GM23338 (cell line): ENCODE data around the gene GRIK4. TPM values are rescaled to one million over a fixed set of nuclear protein-coding genes. Genes with fewer than 3 reads are reported as not detected.

Experiments
- ATAC-seq: fragments of 200-7000 bp; cut with Tn5 transposase; 3 replicates; pipeline ENCODE4 v1.9.1; 2020
- DNase-seq: peaks from one replicate; pipeline ENCODE4 v3.0.0-alpha.2; 2015; ENCODE audit warnings: low spot score
- H2AFZ ChIP-seq: fragments of 200-600 bp; sonication (generic); 2 replicates; pipeline ENCODE4 v1.8.0; 2016; ENCODE audit warnings: antibody characterized with exemption, mild to moderate bottlenecking, moderate library complexity
- H3F3A ChIP-seq: fragments of 200-600 bp; sonication (generic); replicated peaks from 2 replicates; pipeline ENCODE4 v1.8.0; 2017; ENCODE audit warnings: antibody characterized with exemption, mixed run types, low read depth
- H3K27ac ChIP-seq: fragments of 200-600 bp; sonication (generic); 2 replicates; pipeline ENCODE4 v1.6.1; 2016; ENCODE audit warnings: low read depth
- H3K27me3 ChIP-seq: fragments of 200-600 bp; sonication (generic); 2 replicates; pipeline ENCODE4 v1.8.0; 2016; ENCODE audit warnings: mild to moderate bottlenecking, mixed run types, moderate library complexity; ENCODE audit not compliant: insufficient read depth
- H3K36me3 ChIP-seq: fragments of 200-600 bp; sonication (generic); 2 replicates; pipeline ENCODE4 v1.8.0; 2016; ENCODE audit warnings: mild to moderate bottlenecking; ENCODE audit not compliant: insufficient read depth
- H3K4me1 ChIP-seq: fragments of 200-600 bp; sonication (generic); 2 replicates; pipeline ENCODE4 v1.8.0; 2016; ENCODE audit warnings: mild to moderate bottlenecking, moderate library complexity; ENCODE audit not compliant: insufficient read depth
- H3K4me2 ChIP-seq: fragments of 200-600 bp; sonication (generic); 2 replicates; pipeline ENCODE4 v1.7.1; 2017; ENCODE audit warnings: mixed run types
- H3K4me3 ChIP-seq: fragments of 200-600 bp; sonication (generic); 2 replicates; pipeline ENCODE4 v1.6.1; 2016; ENCODE audit warnings: mixed run types
- H3K79me2 ChIP-seq: fragments of 200-600 bp; sonication (generic); replicated peaks from 2 replicates; pipeline ENCODE4 v1.8.0; 2017; ENCODE audit warnings: mild to moderate bottlenecking; ENCODE audit not compliant: insufficient read depth
- H3K9me2 ChIP-seq: fragments of 200-600 bp; sonication (generic); 2 replicates; pipeline ENCODE4 v1.8.0; 2017; ENCODE audit not compliant: insufficient read depth
- H4K20me1 ChIP-seq: fragments of 200-600 bp; sonication (generic); replicated peaks from 2 replicates; pipeline ENCODE4 v1.8.0; 2017; ENCODE audit warnings: mild to moderate bottlenecking; ENCODE audit not compliant: insufficient read depth
- H3K27ac Mint-ChIP-seq: 2 replicates; pipeline ENCODE4 v1.8.0; 2020; ENCODE audit warnings: inconsistent platforms, mild to moderate bottlenecking, moderate library complexity, mixed read lengths
- H3K27me3 Mint-ChIP-seq: 3 replicates; pipeline ENCODE4 v1.8.0; 2022; ENCODE audit warnings: low read depth, mild to moderate bottlenecking, moderate library complexity, mixed read lengths, inconsistent platforms; ENCODE audit not compliant: insufficient read depth, poor library complexity
- H3K36me3 Mint-ChIP-seq: 3 replicates; pipeline ENCODE4 v1.8.0; 2021; ENCODE audit warnings: low read depth, mild to moderate bottlenecking, inconsistent platforms, moderate library complexity, mixed read lengths
- H3K4me1 Mint-ChIP-seq: 3 replicates; pipeline ENCODE4 v1.8.0; 2020; ENCODE audit warnings: mild to moderate bottlenecking, inconsistent platforms, mixed read lengths
- H3K4me3 Mint-ChIP-seq: 3 replicates; pipeline ENCODE4 v1.8.0; 2021; ENCODE audit warnings: moderate library complexity, mild to moderate bottlenecking, inconsistent platforms, mixed read lengths
- H3K9me3 Mint-ChIP-seq: 3 replicates; pipeline ENCODE4 v1.8.0; 2020; ENCODE audit warnings: moderate library complexity, mild to moderate bottlenecking, inconsistent platforms, mixed read lengths
- EZH2 ChIP-seq: fragments of 200-600 bp; sonication (generic); IDR thresholded peaks from one replicate; pipeline ENCODE4 v1.8.0; 2017; ENCODE audit warnings: antibody characterized with exemption, mild to moderate bottlenecking, low read depth; ENCODE audit not compliant: unreplicated experiment
- NANOG ChIP-seq: IDR thresholded peaks from 2 replicates; pipeline ENCODE4 v1.6.1; 2016; ENCODE audit warnings: antibody characterized with exemption, borderline replicate concordance
- POLR2AphosphoS5 ChIP-seq: IDR thresholded peaks from 2 replicates; pipeline ENCODE4 v1.6.1; 2016; ENCODE audit warnings: antibody characterized with exemption, low read depth
- STAT1 ChIP-seq: IDR thresholded peaks from one replicate; pipeline ENCODE4 v1.6.1; 2016; ENCODE audit warnings: antibody characterized with exemption; ENCODE audit not compliant: unreplicated experiment
- ZNF331 ChIP-seq: fragments of 250-450 bp; sonication (Bioruptor Pico); IDR thresholded peaks from 2 replicates; pipeline ENCODE4 v1.5.0; 2020; ENCODE audit warnings: low read depth, mild to moderate bottlenecking, moderate library complexity
- ZNF462 ChIP-seq: fragments of 250-450 bp; sonication (Bioruptor Pico); IDR thresholded peaks from 2 replicates; pipeline ENCODE4 v1.5.0; 2020; ENCODE audit warnings: mild to moderate bottlenecking, moderate library complexity
- polyA plus RNA-seq: library from polyadenylated mRNA; unstranded; fragments of >200 nt; fragmentation: Nextera tagmentation; extraction: Ambion mirVana; gene quantifications from 2 replicates; pipeline ENCODE4 v1.2.1, GENCODE V29; 2016
- total RNA-seq: library from RNA; depleted of rRNA; stranded (reverse); fragments of >200 nt; shearing (Covaris generic); gene quantifications from 2 replicates; pipeline ENCODE4 v1.2.3, GENCODE V29; 2014

The GRIK4 gene
- total and polyA plus RNA-seq, 2 experiments from 2014 or later: 0.63 to 2.2 TPM

- H3K36me3 Mint-ChIP-seq: peaks cover 4% of the 10 kb centered on the region; the same call in 2 of the 3 replicates
- no peaks in the 10 kb centered on the region for H4K20me1 ChIP-seq
- H3K4me3 ChIP-seq: no peak overlapping the region
- peaks cover 32% of the 10 kb centered on the region for H3K4me1 Mint-ChIP-seq
- ATAC-seq (no peak), DNase-seq (no peak)
- H3K4me3 Mint-ChIP-seq: no peak overlapping the region
- no peak overlapping the region for H2AFZ ChIP-seq
- H3K27ac Mint-ChIP-seq: no peak overlapping the region
- H3K9me3 Mint-ChIP-seq: no peaks in the 10 kb centered on the region; the same call in 2 of the 3 replicates
- no peaks in the 10 kb centered on the region for H3K79me2 ChIP-seq
- peaks cover 8% of the 10 kb centered on the region for H3K27me3 Mint-ChIP-seq
- peaks cover 14% of the 10 kb centered on the region for H3K4me1 ChIP-seq
- no peaks in the 10 kb centered on the region for H3F3A ChIP-seq
- H3K36me3 ChIP-seq: no peaks in the 10 kb centered on the region
- no peaks in the 10 kb centered on the region for H3K27me3 ChIP-seq
- H3K4me2 ChIP-seq: no peak overlapping the region
- TF ChIP-seq ZNF462 (CRISPR knock-in tag) (peak; percentile 26; the same call in 1 of the 2 replicates), STAT1 (no peak), POLR2AphosphoS5 (no peak), EZH2 (no peak)
- H3K9me2 ChIP-seq: peaks cover 3% of the 10 kb centered on the region; the same call in 1 of the 2 replicates
- no peak overlapping the region for H3K27ac ChIP-seq
Observed at GRCh38 chr11:120574876-120575275, 63.3 kb downstream of the GRIK4 start.

- ATAC-seq (peak; percentile 34; the same call in 2 of the 3 replicates), DNase-seq (no peak)
- Histone ChIP-seq H3K27ac (no peak overlapping the region), H3K4me1 (peaks cover 8% of the 10 kb centered on the region; the same call in 1 of the 2 replicates), H3K9me2 (peaks cover 3% of the 10 kb centered on the region; the same call in 1 of the 2 replicates), H3K4me3 (no peak overlapping the region), H3F3A (no peaks in the 10 kb centered on the region), H2AFZ (no peak overlapping the region), H3K4me2 (no peak overlapping the region), H3K79me2 (no peaks in the 10 kb centered on the region), H4K20me1 (no peaks in the 10 kb centered on the region), H3K27me3 (no peaks in the 10 kb centered on the region), H3K36me3 (no peaks in the 10 kb centered on the region)
- Mint-ChIP-seq H3K9me3 (no peaks in the 10 kb centered on the region; the same call in 2 of the 3 replicates), H3K4me3 (no peak overlapping the region), H3K27me3 (peaks cover 8% of the 10 kb centered on the region), H3K36me3 (peaks cover 4% of the 10 kb centered on the region; the same call in 2 of the 3 replicates), H3K4me1 (peaks cover 32% of the 10 kb centered on the region), H3K27ac (no peak overlapping the region)
- TF ChIP-seq NANOG: no peak
- TF ChIP-seq ZNF462 (CRISPR knock-in tag): no peak
- no peak for TF ChIP-seq ZNF331
Observed at GRCh38 chr11:120575461-120575860, 63.9 kb downstream of the GRIK4 start.
